ENCODE data around the gene MCCC1. TPM values are rescaled to one million over a fixed set of nuclear protein-coding genes. Genes with fewer than 3 reads are reported as not detected.

The MCCC1 gene
- total RNA-seq, 1 donor from 2014 or later: 37.9 TPM

- no peak for TF ChIP-seq CTCF (IDR thresholded peaks at IDR 0.05)
- Mint-ChIP-seq H3K9me3 (ENCODE audit: unreplicated experiment) (peaks cover 18% of the 10 kb centered on the region), H3K36me3 (ENCODE audit: unreplicated experiment) (peaks cover 4% of the 10 kb centered on the region), H3K4me1 (ENCODE audit: unreplicated experiment) (peaks cover 6% of the 10 kb centered on the region), H3K4me3 (ENCODE audit: unreplicated experiment) (no peak overlapping the region), H3K27me3 (ENCODE audit: unreplicated experiment) (peaks cover 26% of the 10 kb centered on the region), H3K27ac (ENCODE audit: unreplicated experiment) (no peak overlapping the region)
- no peak for DNase-seq (ENCODE audit: extremely low spot score, unreplicated experiment)
Measured at GRCh38 chr3:183132409-183132808, 33.1 kb upstream of the MCCC1 start.

DNA sequence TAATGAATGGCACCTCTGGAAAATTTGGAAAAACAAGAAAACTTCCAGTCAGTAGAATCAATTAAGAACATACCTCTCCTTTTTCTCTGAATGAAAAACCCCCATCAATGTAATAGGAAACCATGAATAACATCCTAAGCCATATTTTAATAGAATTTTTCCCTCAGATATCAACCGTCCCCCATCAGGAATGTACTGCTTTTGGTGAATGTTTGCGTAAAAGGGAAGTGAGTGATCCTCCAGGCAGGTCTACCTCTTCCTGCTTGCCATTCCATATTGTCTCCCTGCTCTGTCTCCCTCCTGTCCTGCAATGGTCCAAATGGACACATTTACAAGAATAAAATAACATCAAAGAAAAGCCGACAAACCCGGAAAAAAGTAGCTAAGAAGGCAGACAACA is 32.4 kb upstream of the MCCC1 start:
- no peak for DNase-seq (ENCODE audit: extremely low spot score, unreplicated experiment)
- H3K27me3 Mint-ChIP-seq (ENCODE audit: unreplicated experiment): peaks cover 26% of the 10 kb centered on the region
- H3K4me3 Mint-ChIP-seq (ENCODE audit: unreplicated experiment): no peak overlapping the region
- TF ChIP-seq CTCF (IDR thresholded peaks at IDR 0.05): no peak
- H3K36me3 Mint-ChIP-seq (ENCODE audit: unreplicated experiment): peaks cover 4% of the 10 kb centered on the region
- H3K27ac Mint-ChIP-seq (ENCODE audit: unreplicated experiment): no peak overlapping the region
- peaks cover 6% of the 10 kb centered on the region for H3K4me1 Mint-ChIP-seq (ENCODE audit: unreplicated experiment)
- H3K9me3 Mint-ChIP-seq (ENCODE audit: unreplicated experiment): peaks cover 18% of the 10 kb centered on the region

DNA sequence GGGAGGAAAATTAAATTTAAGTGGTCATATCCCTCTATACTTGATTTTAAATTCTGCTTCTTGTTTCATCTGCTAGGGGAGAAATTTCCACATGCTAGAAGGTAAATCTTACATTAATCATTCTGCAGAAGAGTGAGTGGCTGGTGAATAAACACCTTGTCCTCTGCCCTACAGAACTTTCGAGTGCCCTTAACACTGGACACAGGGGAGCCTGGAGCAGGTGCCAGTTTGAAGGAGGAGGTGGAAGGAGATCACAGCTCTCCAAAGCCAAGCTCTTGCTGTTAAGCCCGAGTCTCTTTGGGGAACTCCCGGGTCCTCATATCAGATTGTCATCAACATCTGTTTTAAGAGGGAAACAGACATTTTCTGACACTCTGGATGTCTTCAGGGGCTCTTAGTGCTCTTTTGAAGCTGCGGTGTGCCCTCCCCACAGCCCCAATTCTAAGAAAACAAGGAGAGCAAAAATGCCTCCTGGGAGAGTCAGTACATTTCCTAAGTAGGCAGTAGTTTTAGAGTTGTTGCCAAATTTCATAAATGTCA is 32.0 kb upstream of the MCCC1 start:
- Mint-ChIP-seq H3K4me1 (ENCODE audit: unreplicated experiment) (peaks cover 6% of the 10 kb centered on the region), H3K36me3 (ENCODE audit: unreplicated experiment) (peaks cover 4% of the 10 kb centered on the region), H3K27me3 (ENCODE audit: unreplicated experiment) (peaks cover 26% of the 10 kb centered on the region), H3K9me3 (ENCODE audit: unreplicated experiment) (peaks cover 18% of the 10 kb centered on the region), H3K4me3 (ENCODE audit: unreplicated experiment) (no peak overlapping the region), H3K27ac (ENCODE audit: unreplicated experiment) (no peak overlapping the region)
- TF ChIP-seq CTCF (IDR thresholded peaks at IDR 0.05): no peak
- no peak for DNase-seq (ENCODE audit: extremely low spot score, unreplicated experiment)

- H3K27ac Mint-ChIP-seq (ENCODE audit: unreplicated experiment): no peak overlapping the region
- no peak overlapping the region for H3K4me3 Mint-ChIP-seq (ENCODE audit: unreplicated experiment)
- no peak for TF ChIP-seq CTCF (IDR thresholded peaks at IDR 0.05)
- peaks cover 4% of the 10 kb centered on the region for H3K36me3 Mint-ChIP-seq (ENCODE audit: unreplicated experiment)
- H3K9me3 Mint-ChIP-seq (ENCODE audit: unreplicated experiment): peaks cover 18% of the 10 kb centered on the region
- peaks cover 18% of the 10 kb centered on the region for H3K27me3 Mint-ChIP-seq (ENCODE audit: unreplicated experiment)
- no peak for DNase-seq (ENCODE audit: extremely low spot score, unreplicated experiment)
- peaks cover 6% of the 10 kb centered on the region for H3K4me1 Mint-ChIP-seq (ENCODE audit: unreplicated experiment)
Measured at GRCh38 chr3:183129243-183129642, 29.9 kb upstream of the MCCC1 start.

GRCh38 chr3:183128709-183129108 is 29.4 kb upstream of the MCCC1 start:
- Mint-ChIP-seq H3K4me1 (ENCODE audit: unreplicated experiment) (peaks cover 9% of the 10 kb centered on the region), H3K9me3 (ENCODE audit: unreplicated experiment) (peaks cover 18% of the 10 kb centered on the region), H3K4me3 (ENCODE audit: unreplicated experiment) (no peak overlapping the region), H3K27me3 (ENCODE audit: unreplicated experiment) (peaks cover 12% of the 10 kb centered on the region), H3K27ac (ENCODE audit: unreplicated experiment) (no peak overlapping the region), H3K36me3 (ENCODE audit: unreplicated experiment) (peaks cover 4% of the 10 kb centered on the region)
- no peak for DNase-seq (ENCODE audit: extremely low spot score, unreplicated experiment)
- no peak for TF ChIP-seq CTCF (IDR thresholded peaks at IDR 0.05)
